Activated T-helper 1 cell treated with anti-CD3 and anti-CD28 coated beads, Interleukin-12 subunit alpha, Interleukin-12 subunit beta, Interleukin-2, Interleukin-4 antibody, amounts not matched to agents 30 ng/mL and 10 ng/mL and 1 ng/mL, durations not matched to agents 14 hours and 24 hours and 36 hours (primary cell): ENCODE results near the gene CCDC30. TPM values are rescaled to one million over a fixed set of nuclear protein-coding genes. Genes with fewer than 3 reads are reported as not detected.
A peak's percentile ranks its signal among the peaks of the same experiment; 100 is the strongest.
"Not testable (repeated sequence)": the region's sequence is repeated elsewhere in the genome, so short reads cannot be mapped to it uniquely, and the experiment has no call there.

Experiments
- DNase-seq: peaks from one replicate; pipeline ENCODE4 v3.0.0; 2021; ENCODE audit warnings: low spot score
- H3K27ac Mint-ChIP-seq: one replicate; pipeline ENCODE4 v1.8.0; 2021; ENCODE audit warnings: mild to moderate bottlenecking, mixed read lengths
- H3K27me3 Mint-ChIP-seq: one replicate; pipeline ENCODE4 v1.8.0; 2022; ENCODE audit warnings: mild to moderate bottlenecking, moderate library complexity, mixed read lengths; ENCODE audit not compliant: insufficient read depth
- H3K36me3 Mint-ChIP-seq: one replicate; pipeline ENCODE4 v1.8.0; 2021; ENCODE audit warnings: low read depth, mixed read lengths
- H3K4me1 Mint-ChIP-seq: one replicate; pipeline ENCODE4 v1.8.0; 2021; ENCODE audit warnings: low read depth, mixed read lengths
- H3K4me3 Mint-ChIP-seq: one replicate; pipeline ENCODE4 v1.8.0; 2021; ENCODE audit warnings: mild to moderate bottlenecking, moderate library complexity, mixed read lengths
- H3K9me3 Mint-ChIP-seq: one replicate; pipeline ENCODE4 v1.8.0; 2021; ENCODE audit warnings: mixed read lengths
- intact Hi-C: fragments of 100-400 bp; cut with micrococcal nuclease; formaldehyde crosslinking; loops from one replicate; pipeline ENCODE4 v1.15.1; 2024
- total RNA-seq: library from RNA; stranded (reverse); gene quantifications from 2 replicates; pipeline ENCODE4 v1.2.3, GENCODE V29; 2022

The CCDC30 gene
- total RNA-seq, 1 donor from 2014 or later, result 1.0 TPM

DNA sequence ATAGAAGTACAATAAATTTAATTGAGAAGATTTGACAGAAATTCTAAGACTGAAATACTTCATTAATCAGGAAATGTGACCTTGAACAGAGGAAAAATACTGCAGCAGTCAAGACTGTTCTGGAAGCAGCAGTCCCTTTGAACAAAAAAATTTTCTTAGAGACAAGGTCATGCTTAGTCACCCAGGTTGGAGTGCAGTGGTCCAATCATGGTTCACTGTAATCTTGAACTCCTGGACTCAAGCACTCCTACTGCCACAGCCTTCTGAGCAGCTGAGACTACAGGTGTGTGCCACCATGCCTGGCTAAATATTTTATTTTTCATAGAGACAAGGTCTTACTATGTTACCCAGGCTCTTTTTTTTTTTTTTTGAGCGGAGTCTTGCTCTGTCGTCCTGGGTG lies 1.9 kb upstream of the CCDC30 start:
- Mint-ChIP-seq H3K9me3 (no peaks in the 10 kb centered on the region), H3K27me3 (peaks cover 9% of the 10 kb centered on the region)
- intact Hi-C loops, result loop anchor here (10.0 kb wide), 1 partner anchor 1894 kb away; the partner anchor contains the start of gene ERI3

DNA sequence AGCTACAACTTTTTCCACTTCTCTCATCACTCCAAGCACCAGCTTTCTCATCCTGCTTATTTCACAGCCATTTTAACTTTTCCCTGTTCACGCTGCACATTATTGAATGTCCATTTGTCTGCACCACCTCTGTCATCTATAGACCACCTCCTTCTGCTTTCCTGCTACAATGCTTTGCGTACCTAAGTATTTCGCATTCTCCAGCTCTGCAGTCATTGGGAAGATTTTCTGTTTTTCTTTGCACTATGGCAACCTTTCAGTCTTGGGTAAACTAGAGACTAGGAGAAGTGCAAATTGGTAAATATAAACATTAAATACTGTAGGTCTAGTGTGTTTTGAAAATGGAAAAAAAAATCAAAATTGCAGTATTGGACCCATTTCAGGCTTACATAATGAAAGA lies 835 bp downstream of the CCDC30 start:
- Mint-ChIP-seq H3K4me1 (peaks cover 25% of the 10 kb centered on the region), H3K27me3 (peaks cover 9% of the 10 kb centered on the region), H3K9me3 (no peaks in the 10 kb centered on the region), H3K27ac (no peak overlapping the region), H3K4me3 (peak overlapping the region; percentile 12), H3K36me3 (peaks cover 23% of the 10 kb centered on the region)
- intact Hi-C loops, result loop anchor here (1.0 to 10.0 kb wide), 8 partner anchors 9 to 1891 kb away; partner anchors contain the start of genes ERI3, ERMAP, FOXJ3 and PPIH
- no peak for DNase-seq

More for the DNA sequence above, 1.9 kb upstream of the CCDC30 start:
- DNase-seq, result no peak
- peaks cover 44% of the 10 kb centered on the region for H3K4me1 Mint-ChIP-seq
- H3K27ac Mint-ChIP-seq, result no peak overlapping the region
- no peak overlapping the region for H3K4me3 Mint-ChIP-seq
- peaks cover 39% of the 10 kb centered on the region for H3K36me3 Mint-ChIP-seq

DNA sequence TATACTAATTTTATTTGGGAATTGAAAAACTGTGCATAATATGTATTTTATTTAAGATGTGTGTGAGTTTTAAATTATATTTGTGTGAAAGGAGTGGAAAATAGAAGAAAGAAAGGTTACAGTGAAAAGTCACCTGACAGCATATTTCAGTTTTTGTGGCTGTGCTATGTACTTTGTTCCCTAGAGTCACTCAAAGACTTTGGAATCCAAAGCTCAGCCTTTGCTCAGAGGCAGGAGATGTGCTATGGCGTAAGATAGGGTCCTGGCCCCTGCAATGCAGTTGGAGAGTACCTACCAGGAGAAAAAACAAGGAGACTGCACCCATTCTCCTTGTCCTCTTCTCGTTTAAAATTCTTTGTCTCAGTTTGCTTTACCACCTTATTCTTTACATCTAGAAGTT lies 2.9 kb downstream of the CCDC30 start:
- Mint-ChIP-seq H3K27me3 (peaks cover 14% of the 10 kb centered on the region), H3K4me1 (peaks cover 25% of the 10 kb centered on the region), H3K4me3 (no peak overlapping the region), H3K9me3 (no peaks in the 10 kb centered on the region), H3K27ac (no peak overlapping the region), H3K36me3 (peaks cover 8% of the 10 kb centered on the region)
- DNase-seq, result no peak
- intact Hi-C loops, result loop anchor here (10.0 kb wide), 1 partner anchor 1889 kb away; the partner anchor contains the start of gene ERI3

DNA sequence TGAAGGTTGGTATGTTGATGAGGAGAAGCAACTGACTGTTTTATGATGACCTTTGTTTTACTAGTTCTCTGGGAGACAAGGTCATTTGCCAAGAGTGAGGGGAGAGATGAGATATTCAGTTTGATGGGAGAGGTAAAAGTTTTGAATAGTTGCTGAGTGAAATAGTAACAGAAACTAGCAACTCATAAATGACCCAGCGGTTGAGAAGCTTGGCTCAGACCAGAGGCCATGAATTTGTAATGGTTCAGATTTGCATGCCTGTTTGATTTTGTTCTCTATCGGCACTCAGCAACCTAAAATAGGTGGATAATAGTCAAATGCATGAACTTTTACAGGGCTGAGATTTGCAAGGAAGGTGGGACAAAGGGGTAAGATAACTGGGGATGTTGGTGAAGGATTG lies 6.6 kb downstream of the CCDC30 start:
- intact Hi-C loops, result loop anchor here (10.0 kb wide), 1 partner anchor 1885 kb away; the partner anchor contains the start of gene ERI3
- no peak for DNase-seq
- no peak overlapping the region for H3K4me3 Mint-ChIP-seq
- H3K27ac Mint-ChIP-seq, result no peak overlapping the region
- no peaks in the 10 kb centered on the region for H3K4me1 Mint-ChIP-seq
- H3K27me3 Mint-ChIP-seq, result peaks cover 9% of the 10 kb centered on the region
- H3K36me3 Mint-ChIP-seq, result no peaks in the 10 kb centered on the region
- no peaks in the 10 kb centered on the region for H3K9me3 Mint-ChIP-seq

DNA sequence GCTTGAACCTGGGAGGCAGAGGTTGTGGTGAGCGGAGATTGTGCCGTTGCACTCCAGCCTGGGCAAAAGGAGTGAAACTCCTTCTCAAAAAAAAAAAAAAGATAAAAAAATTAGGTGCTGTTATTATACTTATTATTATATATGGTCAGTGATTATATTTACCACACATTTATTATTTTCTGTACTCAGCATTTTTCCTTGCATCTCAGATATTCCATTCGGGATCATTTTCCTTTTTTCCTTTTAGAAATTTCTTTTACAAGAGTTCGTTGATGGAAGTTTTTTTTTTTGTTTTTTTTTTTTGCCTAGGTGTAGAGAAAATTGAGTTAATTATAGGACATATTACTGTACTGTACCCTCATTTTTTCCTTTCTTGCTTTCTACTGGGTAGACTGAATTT lies 13.5 kb downstream of the CCDC30 start:
- intact Hi-C loops, result no loop called here
- H3K4me1 Mint-ChIP-seq, result no peaks in the 10 kb centered on the region
- H3K4me3 Mint-ChIP-seq, result no peak overlapping the region
- H3K27me3 Mint-ChIP-seq, result peaks cover 5% of the 10 kb centered on the region
- H3K9me3 Mint-ChIP-seq, result no peaks in the 10 kb centered on the region
- H3K27ac Mint-ChIP-seq, result no peak overlapping the region
- no peak for DNase-seq
- H3K36me3 Mint-ChIP-seq, result no peaks in the 10 kb centered on the region

DNA sequence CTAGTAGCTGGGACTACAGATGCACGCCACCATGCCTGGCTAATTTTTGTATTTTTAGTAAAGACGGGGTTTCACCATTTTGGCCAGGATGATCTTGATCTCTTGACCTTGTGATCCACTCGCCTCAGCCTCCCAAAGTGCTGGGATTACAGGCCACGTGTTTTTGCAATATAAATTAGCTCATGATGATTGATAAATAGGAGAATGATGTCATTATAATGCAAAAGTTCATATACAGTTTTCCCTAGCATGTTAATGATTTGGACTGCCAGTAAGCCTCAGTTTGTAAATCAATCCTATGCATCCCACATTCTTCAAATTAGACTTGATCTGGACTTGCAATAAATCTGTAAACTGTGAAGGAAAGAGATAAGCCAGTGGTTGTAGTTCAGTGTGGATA lies 14.3 kb downstream of the CCDC30 start:
- H3K27ac Mint-ChIP-seq, H3K36me3 Mint-ChIP-seq, H3K4me1 Mint-ChIP-seq: not testable (repeated sequence)

DNA sequence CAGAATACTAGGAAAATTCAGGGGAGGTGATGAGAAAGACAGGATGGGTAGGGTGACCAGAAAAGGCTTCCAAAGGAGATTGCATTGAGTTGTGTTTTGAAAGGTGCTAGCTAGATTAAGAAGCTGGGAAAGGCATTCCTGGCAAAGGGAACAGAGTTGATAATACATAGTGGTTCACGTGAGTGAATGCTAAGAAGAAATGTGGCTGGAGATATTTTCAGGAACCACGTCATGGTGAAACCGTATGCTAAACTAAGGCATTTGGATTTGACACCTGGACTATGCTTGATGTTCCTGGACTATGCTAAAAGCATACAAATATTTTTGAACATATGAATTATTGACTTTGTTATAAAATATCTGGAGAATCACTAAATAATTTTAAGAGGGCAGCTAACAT lies 14.7 kb downstream of the CCDC30 start:
- intact Hi-C loops, result no loop called here

More for the DNA sequence above, 14.3 kb downstream of the CCDC30 start:
- DNase-seq, H3K4me3 Mint-ChIP-seq, H3K27me3 Mint-ChIP-seq, intact Hi-C loops, H3K9me3 Mint-ChIP-seq: not testable (repeated sequence)

DNA sequence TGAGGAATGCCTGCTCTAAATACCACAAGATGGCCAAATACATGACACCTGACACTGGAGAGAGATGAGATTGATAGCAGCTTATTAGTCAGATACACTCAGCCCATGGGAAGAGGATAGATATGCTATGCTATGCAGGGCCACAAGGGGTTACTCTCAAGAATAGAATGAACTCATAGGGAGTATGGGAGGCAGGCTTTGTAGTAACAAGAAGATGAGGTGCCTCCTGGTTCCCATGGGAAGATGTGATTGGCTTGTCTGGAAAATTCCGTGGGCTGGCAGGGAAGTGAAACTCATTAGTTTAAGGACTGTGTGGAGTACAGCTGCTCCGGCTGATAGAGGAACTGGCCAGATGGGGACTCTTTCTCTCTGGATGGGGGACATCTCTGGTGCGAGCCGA lies 16.5 kb downstream of the CCDC30 start:
- no peak for DNase-seq
- Mint-ChIP-seq H3K4me3 (no peak overlapping the region), H3K27me3 (peaks cover 5% of the 10 kb centered on the region), H3K27ac (no peak overlapping the region), H3K9me3 (no peaks in the 10 kb centered on the region), H3K36me3 (no peaks in the 10 kb centered on the region), H3K4me1 (no peaks in the 10 kb centered on the region)
- intact Hi-C loops, result no loop called here

More for the DNA sequence above, 14.7 kb downstream of the CCDC30 start:
- Mint-ChIP-seq H3K27me3 (peaks cover 5% of the 10 kb centered on the region), H3K4me3 (no peak overlapping the region), H3K9me3 (no peaks in the 10 kb centered on the region), H3K27ac (no peak overlapping the region), H3K4me1 (no peaks in the 10 kb centered on the region), H3K36me3 (no peaks in the 10 kb centered on the region)
- DNase-seq, result no peak

DNA sequence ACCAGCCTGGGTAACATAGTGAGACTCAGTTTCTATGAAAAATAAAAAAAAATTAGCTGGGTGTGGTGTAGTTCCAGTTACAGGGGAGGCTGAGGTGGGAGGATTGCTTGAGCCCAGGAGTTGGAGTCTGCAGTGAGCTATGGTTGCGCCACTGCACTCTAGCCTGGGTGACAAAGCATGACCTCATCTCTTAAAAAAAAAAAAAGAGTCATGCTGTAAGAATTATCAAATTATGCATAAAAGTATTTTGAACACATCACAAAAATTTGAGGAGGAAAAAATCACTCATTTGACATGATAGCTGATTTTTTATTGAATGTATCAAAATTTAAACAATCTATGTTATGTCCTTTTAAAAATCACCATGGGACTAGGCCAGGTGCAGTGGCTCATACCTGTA lies 17.8 kb downstream of the CCDC30 start:
- Mint-ChIP-seq H3K27ac (no peak overlapping the region), H3K9me3 (no peaks in the 10 kb centered on the region), H3K4me3 (no peak overlapping the region), H3K36me3 (no peaks in the 10 kb centered on the region), H3K4me1 (no peaks in the 10 kb centered on the region), H3K27me3 (no peaks in the 10 kb centered on the region)
- no peak for DNase-seq
- intact Hi-C loops, result no loop called here

DNA sequence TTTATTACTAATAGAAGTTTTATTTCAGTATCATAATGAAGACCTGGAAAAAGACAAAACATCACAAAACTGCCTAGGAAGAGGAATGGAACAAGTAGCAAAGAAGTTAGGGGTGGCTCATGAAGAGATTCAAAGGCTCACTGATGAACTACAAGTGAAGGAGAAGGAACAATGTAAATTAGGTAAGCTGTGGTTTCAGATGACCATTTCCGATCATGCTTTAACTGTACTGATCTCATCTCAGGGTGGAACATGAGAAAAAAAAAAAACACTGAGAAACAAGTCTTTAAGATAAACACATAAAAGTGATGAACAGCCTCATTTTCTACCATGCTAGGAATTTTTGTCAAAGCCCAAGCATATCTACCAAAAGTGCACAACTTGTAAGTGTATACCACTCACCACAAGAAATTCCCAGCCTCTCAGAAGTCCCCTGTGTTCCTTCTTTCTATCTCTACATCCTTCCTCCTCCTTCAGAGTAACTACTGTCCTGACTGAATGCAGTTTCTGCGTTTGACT lies 19.6 kb downstream of the CCDC30 start:
- H3K36me3 Mint-ChIP-seq, result no peaks in the 10 kb centered on the region

DNA sequence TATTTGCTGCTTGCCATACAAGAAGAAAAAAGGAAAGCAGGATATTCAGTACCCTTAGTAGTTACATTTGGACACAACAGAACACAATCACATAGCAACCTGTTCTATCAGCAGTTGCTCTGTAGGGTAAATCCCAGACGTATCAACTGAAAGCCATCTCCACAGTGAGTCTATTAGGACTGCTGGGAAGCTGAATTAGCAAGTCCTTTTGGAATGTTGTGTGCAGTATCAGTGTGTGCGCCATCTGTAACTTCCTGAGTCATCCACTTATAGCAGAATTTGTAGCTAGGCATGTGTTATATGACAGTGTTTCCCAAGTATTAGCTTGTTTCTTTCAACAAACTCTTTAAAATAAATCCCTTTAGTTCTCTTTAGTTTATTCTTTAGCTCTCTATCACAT lies 21.3 kb downstream of the CCDC30 start:
- H3K27ac Mint-ChIP-seq, result no peak overlapping the region
- intact Hi-C loops, result no loop called here
- H3K36me3 Mint-ChIP-seq, result no peaks in the 10 kb centered on the region
- no peaks in the 10 kb centered on the region for H3K9me3 Mint-ChIP-seq
- H3K4me1 Mint-ChIP-seq, result no peaks in the 10 kb centered on the region
- no peak overlapping the region for H3K4me3 Mint-ChIP-seq
- DNase-seq, result no peak
- H3K27me3 Mint-ChIP-seq, result peaks cover 2% of the 10 kb centered on the region

More for the DNA sequence above, 19.6 kb downstream of the CCDC30 start:
- H3K4me3 Mint-ChIP-seq, result no peak overlapping the region
- no peaks in the 10 kb centered on the region for H3K27me3 Mint-ChIP-seq
- intact Hi-C loops, result no loop called here
- H3K9me3 Mint-ChIP-seq, result no peaks in the 10 kb centered on the region
- DNase-seq, result no peak
- no peak overlapping the region for H3K27ac Mint-ChIP-seq
- no peaks in the 10 kb centered on the region for H3K4me1 Mint-ChIP-seq

DNA sequence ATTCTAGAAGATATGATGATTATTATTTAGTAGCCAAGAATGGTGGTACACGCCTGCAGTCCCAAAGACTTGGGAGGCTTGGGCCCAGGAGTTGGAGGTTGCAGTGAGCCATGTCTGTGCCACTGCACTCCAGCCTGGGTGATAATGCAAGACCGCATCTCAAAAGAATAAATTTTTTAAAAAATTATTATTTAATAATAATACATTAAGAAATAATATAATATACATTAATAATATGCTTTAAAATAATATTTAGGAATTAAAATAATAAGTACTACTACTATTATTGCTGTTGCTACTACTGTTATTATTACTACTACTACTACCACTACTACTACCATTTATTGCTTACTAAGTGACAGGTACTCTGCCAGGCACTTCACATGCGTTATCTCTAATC lies 27.2 kb downstream of the CCDC30 start:
- no peak for DNase-seq
- Mint-ChIP-seq H3K4me3 (no peak overlapping the region), H3K27ac (no peak overlapping the region), H3K9me3 (peaks cover 5% of the 10 kb centered on the region), H3K36me3 (no peaks in the 10 kb centered on the region), H3K4me1 (no peaks in the 10 kb centered on the region), H3K27me3 (peaks cover 2% of the 10 kb centered on the region)
- intact Hi-C loops, result no loop called here

DNA sequence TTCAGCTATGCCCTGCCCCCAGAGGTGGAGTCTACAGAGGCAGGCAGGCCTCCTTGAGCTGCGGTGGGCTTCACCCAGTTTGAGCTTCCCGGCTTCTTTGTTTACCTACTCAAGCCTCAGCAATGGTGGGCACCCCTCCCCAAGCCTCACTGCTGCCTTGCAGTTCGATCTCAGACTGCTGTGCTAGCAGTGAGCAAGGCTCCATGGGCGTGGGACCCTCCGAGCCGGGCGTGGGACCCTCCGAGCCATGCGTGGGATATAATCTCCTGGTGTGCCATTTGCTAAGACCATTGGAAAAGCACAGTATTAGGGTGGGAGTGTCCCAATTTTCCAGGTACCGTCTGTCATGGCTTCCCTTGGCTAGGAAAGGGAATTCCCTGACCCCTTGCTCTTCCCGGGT lies 38.9 kb downstream of the CCDC30 start:
- peaks cover 32% of the 10 kb centered on the region for H3K9me3 Mint-ChIP-seq
- H3K27ac Mint-ChIP-seq, H3K27me3 Mint-ChIP-seq, intact Hi-C loops, H3K4me3 Mint-ChIP-seq, DNase-seq, H3K4me1 Mint-ChIP-seq, H3K36me3 Mint-ChIP-seq: not testable (repeated sequence)
